ENCODE data around the gene SDK2.
"Not testable (repeated sequence)": the region's sequence is repeated elsewhere in the genome, so short reads cannot be mapped to it uniquely, and the experiment has no call there.

SDK2 gene

DNA sequence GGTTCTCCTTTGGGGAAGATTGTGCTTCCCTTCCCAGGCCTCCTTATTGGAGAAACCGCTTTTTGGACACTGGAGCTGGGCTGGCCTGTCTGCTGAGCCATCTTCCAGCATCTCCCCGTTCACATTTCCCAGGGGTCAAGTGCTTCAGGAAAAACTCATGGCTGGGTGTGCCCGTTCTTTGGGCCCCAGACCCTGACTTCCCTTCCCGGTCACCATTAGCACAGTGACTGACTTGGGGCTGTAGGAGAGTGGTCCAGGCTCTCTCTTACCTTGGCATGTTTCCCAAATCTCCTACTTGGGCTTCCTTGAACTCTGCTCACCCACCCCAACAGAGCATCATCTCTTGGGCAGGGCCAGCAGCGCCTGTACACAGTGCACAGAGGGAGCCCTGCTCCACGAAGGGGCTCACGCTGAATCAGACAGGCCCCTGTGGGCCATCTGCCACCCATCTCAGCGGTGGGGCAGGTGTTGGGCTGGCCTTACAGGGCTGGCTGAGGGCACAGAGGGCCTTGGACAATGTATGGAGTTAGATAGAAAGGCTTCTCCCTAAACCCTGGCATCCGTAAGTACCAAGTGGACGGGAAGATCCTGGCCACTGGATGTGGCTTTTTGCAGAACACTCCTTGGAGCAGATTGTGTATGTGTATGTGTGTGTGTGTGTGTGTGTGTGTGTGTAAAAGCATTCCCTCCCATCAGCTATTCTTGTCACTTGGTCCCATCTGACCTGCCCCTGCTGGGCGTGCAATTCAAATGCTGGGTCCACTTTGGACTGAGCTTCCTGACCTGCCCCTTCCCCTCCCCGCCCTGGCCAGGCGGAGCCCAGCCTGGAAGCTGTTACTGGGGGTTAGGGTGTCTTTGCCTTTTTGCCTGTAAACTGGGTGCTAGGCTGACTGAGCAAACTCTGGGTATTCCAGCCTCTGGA lies 307.6 kb downstream of the SDK2 start:
- no peak for TF ChIP-seq ZNF274 (IDR thresholded peaks at IDR 0.05; ENCODE audit: low read depth, low read length)
- H3K4me3 ChIP-seq (ENCODE audit: low read length), result no peak overlapping the region

DNA sequence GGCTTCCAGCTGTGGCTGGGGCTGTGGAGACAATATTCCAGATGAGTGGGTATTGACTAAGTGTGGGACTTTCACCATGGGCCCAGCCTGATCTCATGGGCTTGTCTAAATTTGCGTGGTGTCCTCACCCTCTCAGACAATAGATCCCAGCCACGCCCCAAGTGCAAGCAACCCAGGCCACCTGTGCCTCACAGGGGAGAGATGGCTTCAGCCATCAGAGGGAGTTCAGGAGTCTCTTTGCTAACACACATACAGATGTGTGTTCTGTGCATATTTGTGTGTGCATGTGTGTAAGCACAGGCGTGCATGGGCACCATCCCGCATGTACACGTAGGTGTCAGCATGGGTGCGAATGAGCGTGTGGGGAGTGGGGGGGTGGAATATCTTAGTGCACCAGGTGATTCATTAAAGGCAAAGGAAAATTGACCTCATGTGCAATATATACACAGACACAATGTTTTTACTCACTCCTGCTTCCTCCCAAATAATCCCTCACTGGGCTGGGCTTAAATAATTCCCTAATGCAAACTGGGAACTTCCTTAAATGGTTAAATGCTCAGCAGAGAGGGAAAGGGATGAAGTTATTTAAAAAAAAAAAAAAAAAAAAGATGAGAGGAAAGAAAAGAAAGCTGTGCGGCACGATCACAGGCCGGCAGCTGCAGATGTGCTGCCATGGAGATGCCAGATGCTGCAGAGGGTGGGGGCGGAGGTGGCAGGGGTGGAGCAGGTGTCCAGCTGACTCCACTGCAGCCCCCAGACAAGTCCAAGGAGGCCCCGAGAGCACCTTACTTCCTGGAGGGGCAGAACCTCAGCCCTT lies 308.4 kb downstream of the SDK2 start:
- H3K4me3 ChIP-seq (ENCODE audit: low read length), result no peak overlapping the region
- TF ChIP-seq ZNF274 (IDR thresholded peaks at IDR 0.05; ENCODE audit: low read depth, low read length), result no peak

DNA sequence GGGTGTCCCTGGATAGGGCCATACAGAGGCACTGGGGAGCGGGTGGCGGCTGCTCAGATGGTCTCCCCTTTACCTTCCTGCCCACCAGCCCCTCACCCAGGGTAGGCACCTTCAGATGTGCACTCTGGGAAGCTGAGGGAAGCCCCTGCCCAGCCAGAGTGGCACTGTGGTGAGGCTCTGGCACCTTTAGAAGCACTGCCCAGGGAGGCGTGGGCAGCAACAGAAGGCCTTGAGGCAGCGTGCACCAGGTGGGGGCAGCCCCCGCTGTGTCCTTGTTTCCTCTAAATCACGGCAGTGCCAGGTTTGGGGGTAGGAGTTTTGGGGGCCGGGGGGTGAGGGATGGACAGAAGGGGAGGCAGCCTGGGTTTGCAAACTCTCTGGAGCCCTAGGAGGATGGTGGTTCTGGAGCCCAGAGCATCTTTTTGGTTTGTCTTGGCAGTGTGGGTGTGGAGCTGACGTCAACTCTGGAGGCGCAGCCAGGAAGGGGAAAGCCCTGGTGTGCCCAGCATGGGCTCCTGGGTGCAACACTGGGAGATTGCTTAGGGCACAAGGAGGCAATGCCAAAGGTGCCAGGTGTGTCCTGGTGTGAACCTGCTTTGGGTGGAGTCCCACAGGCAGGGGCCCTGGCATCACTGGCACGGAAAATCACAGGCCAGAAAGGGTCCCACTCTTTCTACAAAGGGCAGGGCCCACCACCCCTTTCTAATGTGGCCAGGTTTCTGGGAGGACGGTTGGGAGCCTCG lies 309.3 kb downstream of the SDK2 start:
- no peak overlapping the region for H3K4me3 ChIP-seq (ENCODE audit: low read length)
- TF ChIP-seq ZNF274 (IDR thresholded peaks at IDR 0.05; ENCODE audit: low read depth, low read length), result no peak

DNA sequence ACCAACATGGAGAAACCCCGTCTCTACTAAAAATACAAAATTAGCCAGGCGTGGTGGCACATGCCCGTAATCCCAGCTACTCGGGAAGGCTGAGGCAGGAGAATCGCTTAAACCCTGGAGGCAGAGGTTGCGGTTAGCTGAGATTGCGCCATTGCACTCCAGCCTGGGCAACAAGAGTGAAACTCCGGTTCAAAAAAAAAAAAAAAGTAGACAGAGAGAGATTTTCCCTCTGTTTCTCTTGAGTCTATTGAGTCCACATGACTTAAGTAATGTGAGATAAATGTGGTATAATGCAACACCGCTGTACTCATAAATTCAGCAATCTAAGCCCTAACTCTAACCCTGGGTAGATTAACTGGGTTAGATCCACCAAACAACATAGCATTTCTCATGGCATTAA lies 310.8 kb downstream of the SDK2 start:
- H3K4me3 ChIP-seq (ENCODE audit: low read length), result not testable (repeated sequence)

DNA sequence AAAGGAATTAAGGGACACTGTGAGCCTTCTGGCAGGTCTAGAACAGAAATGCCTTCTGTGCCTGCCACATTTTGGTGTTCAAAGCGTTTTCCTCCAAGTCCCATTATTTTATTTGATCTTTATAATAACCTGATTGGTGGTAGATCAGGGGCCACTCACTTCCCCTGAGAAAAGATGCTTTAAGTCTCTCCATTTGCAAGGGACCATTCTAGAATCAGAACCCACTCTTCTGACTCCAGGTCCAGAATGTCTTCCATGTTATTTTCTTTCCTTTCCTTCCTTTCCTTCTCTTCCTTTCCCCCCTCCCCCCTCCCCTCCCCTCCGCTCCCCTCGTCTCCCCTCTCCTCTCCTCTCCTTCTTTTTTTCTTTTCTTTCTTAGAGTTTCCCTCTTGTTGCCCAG lies 313.2 kb downstream of the SDK2 start:
- no peak overlapping the region for H3K4me3 ChIP-seq (ENCODE audit: low read length)
- no peak for TF ChIP-seq ZNF274 (IDR thresholded peaks at IDR 0.05; ENCODE audit: low read depth, low read length)

DNA sequence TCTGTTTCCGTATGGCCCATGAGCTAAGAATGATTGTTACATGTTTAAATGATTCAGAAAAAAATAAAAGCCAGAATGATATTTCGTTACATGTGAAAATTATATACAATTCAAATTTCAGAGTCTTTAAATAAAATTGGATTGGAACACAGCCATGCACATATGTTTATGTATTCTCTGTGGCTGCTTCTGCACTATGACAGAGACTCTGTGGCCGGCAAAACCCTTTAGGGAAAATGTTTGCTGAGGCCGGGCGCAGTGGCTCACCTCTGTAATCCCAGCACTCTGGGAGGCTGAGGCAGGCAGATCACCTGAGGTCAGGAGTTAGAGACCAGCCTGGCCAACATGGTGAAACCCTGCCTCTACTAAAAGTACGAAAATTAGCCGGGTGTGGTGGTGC lies 316.6 kb downstream of the SDK2 start:
- no peak for TF ChIP-seq ZNF274 (IDR thresholded peaks at IDR 0.05; ENCODE audit: low read depth, low read length)
- no peak overlapping the region for H3K4me3 ChIP-seq (ENCODE audit: low read length)

DNA sequence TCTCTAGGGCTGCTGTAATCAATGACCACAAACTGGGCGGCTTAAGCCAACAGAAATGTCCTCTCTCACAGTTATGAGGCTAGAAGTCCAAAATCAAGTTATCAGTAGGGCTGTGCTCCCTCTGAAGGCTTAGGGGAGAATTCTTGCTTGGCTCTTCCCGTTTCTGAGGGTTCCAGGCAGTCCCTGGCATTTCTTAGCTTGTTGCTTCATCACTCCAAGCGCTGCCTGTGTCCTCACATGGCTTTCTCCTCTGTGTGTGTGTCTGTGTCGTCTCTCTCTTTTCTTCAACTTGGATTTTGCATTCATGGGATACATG lies 318.8 kb downstream of the SDK2 start:
- no peak overlapping the region for H3K4me3 ChIP-seq (ENCODE audit: low read length)
- no peak for TF ChIP-seq ZNF274 (IDR thresholded peaks at IDR 0.05; ENCODE audit: low read depth, low read length)

DNA sequence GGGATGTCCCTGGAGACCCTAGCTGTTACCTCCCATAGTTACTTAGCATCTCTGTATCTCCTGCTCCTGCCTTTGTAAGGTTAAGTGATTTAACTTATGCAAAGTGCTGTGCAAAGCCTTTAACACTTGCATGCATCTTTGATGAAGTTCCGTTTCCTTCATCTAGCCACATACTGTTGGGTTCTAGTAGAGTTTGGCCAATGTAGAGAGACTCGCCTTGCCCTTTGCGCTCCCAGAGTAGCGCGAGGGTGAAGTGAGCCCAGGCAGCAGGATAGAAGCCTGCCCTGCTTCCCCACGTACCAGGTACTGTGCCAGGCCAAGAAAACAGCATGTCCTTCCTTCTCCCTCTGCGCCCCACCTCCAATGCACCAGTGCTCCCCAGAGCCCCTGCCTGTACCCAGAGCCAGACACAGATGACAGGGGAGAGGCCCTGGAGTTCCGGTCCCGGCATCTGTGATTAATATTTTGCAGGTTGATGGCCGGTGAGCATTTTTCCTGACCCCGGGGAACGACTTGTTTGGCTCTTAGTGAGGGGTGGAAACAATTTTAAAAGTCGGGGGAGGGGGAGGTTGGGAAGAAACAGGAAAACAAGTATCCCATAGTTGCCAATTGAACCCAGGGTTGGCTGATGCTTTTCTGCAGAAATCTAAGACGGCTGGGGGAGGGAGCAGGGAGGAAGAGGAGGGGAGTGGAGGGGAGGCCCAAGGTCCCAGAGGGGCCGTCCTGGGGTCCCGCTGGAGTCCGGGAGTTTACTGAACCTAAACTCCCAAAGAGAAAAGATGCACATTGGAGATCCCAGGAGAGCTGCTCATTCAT lies 319.3 kb downstream of the SDK2 start:
- no peak overlapping the region for H3K4me3 ChIP-seq (ENCODE audit: low read length)

DNA sequence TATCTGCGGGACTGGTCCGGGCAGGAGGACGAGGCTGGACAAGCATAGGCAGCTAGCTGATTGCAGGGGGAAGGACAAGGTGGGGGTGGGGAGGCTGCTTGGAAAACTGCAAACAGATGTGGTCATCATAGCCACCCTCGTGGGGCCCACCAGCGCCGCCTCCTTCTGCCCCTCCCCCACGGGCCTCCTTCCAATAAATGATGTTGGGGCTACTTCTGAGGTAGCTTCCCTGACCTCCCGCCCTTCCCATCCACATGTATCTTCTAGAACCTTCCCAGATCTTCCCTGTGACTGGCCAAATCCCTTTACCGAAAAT lies 320.1 kb downstream of the SDK2 start:
- no peak for TF ChIP-seq ZNF274 (IDR thresholded peaks at IDR 0.05; ENCODE audit: low read depth, low read length)

More for the DNA sequence above, 319.3 kb downstream of the SDK2 start:
- TF ChIP-seq ZNF274 (IDR thresholded peaks at IDR 0.05; ENCODE audit: low read depth, low read length), result no peak

DNA sequence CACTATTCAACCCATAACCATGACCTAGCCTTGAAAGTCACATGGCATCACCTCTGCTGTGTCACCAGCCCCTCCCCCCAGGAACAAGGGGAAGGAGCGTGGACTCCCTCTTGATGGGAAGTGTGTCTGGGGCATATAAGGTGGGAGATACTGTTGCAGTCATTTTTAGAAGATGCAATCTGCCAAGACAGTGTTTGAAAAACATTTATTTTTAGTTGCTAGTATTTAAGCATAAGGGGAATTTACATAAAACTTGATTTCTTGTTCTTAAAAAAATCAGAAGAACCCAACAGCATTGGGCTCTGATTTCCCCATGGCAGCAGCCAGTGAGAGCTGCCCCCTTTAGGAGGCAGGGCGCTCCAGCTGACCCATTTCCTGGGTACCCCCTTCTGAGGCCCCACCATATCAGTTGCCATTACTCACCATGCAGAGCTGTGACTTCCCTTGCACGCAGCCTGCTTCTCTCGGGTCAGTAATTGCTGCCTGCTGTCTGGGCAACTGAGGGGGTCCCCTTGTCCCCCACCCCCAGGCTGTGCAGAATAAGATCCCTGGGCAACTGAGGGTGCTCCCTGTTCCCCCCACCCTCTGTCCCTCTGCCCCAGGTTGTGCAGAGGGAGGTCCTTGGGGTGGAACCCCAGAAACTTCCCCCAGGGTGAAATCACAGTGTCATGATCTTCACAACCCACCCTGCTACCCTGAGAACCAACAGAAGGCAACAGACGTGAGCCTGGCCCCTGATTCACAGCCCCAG lies 320.7 kb downstream of the SDK2 start:
- no peak for TF ChIP-seq ZNF274 (IDR thresholded peaks at IDR 0.05; ENCODE audit: low read depth, low read length)
- no peak overlapping the region for H3K4me3 ChIP-seq (ENCODE audit: low read length)

More for the DNA sequence above, 320.1 kb downstream of the SDK2 start:
- H3K4me3 ChIP-seq (ENCODE audit: low read length), result no peak overlapping the region

DNA sequence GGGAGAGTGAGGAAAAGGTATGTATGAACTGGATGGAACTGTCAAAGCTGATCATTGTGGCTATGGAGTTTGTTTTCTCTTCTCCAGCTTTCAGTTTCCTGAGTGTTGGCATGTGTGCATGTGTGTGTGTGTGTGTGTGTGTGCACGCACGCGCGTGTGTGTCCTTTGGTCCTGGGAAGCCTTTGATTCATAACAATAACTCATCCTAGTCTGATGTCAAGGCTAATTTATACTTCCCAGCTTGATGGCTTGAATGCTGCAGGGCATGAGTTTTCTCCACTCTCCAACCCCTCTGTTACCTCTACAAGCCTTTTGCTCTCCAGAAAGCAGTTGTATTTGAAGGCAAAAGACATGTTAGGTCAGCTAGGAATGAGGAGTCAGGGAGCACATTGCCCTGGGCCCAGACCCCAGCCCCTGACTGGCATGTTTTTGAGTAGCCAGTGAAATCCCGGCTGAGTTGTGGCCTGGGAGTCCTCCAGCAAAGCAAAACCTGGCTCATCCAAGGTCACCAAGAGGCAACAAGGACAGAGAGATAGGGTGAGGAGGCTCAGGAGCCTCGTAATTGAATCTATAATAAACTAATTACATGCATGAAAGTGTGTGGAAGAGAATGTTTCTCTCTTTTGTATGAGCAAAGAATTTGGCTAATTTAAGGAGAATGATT lies 323.5 kb downstream of the SDK2 start:
- TF ChIP-seq ZNF274 (IDR thresholded peaks at IDR 0.05; ENCODE audit: low read depth, low read length), result no peak
- H3K4me3 ChIP-seq (ENCODE audit: low read length), result no peak overlapping the region

DNA sequence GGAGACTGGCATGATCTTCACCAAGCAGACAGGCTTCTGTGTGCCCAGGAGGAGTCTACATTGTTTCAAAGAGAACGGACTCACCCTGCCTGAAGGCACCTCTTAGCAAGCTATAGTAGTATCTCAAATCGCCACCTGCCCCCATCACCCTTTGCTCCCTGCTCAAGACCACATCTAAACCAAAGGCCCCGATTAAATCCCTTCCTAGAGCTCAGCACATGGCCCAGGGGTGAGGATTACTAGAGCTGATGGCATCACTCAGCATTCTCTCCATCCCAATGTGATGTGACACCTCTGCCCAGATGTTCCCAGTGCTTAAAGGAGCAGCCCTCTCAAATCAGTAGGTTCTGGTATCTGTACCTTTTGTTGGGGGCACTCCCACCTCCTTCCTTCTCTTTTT lies 324.5 kb downstream of the SDK2 start:
- no peak overlapping the region for H3K4me3 ChIP-seq (ENCODE audit: low read length)
- TF ChIP-seq ZNF274 (IDR thresholded peaks at IDR 0.05; ENCODE audit: low read depth, low read length), result no peak

DNA sequence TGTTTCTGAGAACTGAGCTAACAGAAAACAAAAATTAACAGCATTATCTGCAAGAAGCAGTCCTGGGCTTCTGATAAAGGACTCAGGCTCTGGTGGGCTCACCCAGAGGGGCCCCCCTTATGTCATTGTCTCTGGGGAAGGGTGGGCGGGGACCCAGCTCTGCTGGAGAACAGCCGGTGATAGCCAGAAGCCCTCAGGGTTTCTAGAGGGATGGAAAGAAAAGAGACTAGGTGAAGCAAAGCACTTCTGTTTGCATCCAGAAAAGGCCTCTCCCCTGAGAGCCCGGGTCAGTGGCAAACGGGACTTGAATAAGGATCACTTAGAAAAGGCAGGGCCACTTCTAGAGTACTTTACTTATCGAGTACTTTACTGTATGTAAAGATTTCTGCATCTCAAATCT lies 325.4 kb downstream of the SDK2 start:
- no peak overlapping the region for H3K4me3 ChIP-seq (ENCODE audit: low read length)
- no peak for TF ChIP-seq ZNF274 (IDR thresholded peaks at IDR 0.05; ENCODE audit: low read depth, low read length)

Measured in GM08714 (cell line).